Inflammatory macrophage treated with lipopolysaccharide for 4 hours (primary cell): ENCODE measurements around the gene NRM.
"Not testable (repeated sequence)": the region's sequence is repeated elsewhere in the genome, so short reads cannot be mapped to it uniquely, and the experiment has no call there.

Source experiments
- DNase-seq: peaks from one replicate; pipeline ENCODE4 v3.0.0-alpha.2; 2020

Gene NRM

GRCh38 chr6:30690403-30691207 is at the start of gene NRM:
TSS of gene NRM (minus strand) at chr6:30690984. CDS start at chr6:30690974, 10 bp downstream.
- peak; percentile 80 for DNase-seq

DNA sequence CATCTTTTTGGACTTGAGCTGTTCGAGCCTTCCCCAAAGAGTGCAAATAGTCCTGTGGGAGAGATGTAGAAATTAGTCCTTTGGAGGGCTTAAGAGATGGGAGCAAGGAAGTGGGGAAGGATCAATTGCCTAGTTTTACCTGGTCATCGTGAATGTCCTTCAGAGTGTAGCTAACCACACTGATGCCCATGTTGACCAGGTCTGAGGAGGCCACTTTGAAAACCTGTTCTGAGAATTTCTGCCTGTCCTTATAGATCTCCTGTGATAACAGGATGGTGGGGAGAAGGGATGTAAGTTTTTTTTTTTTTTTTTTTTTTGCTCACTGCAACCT is 49.7 kb upstream of the NRM start:
- DNase-seq: no peak

GRCh38 chr6:30738532-30738931 is 47.7 kb upstream of the NRM start:
- no peak for DNase-seq

DNA sequence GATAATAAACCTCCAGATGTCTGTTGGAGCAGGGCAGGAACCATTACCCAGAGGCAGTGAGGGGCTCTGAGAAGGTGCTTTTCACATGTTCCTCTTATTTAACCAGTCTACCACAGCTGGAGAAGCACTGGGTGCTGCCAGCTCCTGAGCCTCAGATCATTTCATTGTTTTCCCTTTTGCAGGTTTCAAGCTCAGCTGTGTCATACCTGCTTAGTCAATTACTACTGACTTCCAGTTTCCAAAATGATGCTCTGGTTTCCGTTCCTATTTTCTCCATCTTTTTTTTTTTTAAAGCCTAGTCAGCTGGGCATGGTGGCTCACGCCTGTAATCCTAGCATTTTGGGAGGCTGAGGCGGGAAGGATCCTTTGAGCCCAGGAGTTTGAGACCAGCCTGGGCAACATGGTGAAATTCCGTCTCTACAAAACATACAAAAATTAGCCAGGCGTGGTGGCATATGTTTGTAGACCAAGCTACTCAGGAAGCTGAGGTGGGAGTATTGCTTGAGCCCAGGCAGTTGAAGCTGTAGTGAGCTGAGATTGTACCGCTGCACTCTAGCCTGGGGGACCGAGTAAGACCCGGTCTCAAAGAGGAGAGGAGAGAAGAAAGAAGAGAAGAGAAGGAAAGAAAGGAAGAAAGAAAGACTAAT is 45.0 kb upstream of the NRM start:
- peak; percentile 63 for DNase-seq

- DNase-seq: no peak
Observed at GRCh38 chr6:30732237-30732943, 41.6 kb upstream of the NRM start.

- DNase-seq: peak; percentile 53
Observed at GRCh38 chr6:30730601-30731435, 40.0 kb upstream of the NRM start.

DNA sequence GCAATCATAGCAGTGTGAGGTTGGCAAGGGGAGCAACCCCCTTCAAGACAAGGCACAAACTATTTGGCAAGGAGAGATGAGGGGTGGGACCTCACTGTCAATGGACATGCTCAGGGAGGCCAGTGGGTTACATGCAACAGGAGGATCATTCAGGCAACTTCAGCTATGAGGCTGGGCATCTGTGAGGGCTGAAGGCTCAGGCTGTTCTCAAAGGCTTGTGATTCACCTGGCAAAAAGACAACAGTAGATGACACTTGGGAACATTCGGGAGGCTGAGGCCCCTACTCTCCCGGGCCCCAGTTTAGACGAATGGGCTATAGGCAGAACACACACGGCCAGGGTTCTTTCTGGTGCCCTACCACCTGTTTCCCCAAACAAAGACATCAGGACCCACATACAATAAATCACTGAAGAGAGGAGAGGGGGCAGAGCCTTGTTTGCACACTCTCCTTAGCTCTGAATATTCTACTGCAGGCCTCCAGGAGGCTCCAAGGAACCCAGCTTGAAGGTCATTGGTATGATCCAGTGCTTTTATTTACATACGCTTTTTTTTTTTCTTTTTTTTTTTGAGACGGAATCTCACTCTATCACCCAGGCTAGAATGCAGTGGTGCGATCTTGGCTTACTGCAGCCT is 37.3 kb upstream of the NRM start:
- DNase-seq: no peak

GRCh38 chr6:30726506-30727413 is 36.0 kb upstream of the NRM start:
- no peak for DNase-seq

GRCh38 chr6:30725713-30726505 is 35.1 kb upstream of the NRM start:
- DNase-seq: no peak

GRCh38 chr6:30724906-30725667 is 34.3 kb upstream of the NRM start:
- peak; percentile 60 for DNase-seq

DNA sequence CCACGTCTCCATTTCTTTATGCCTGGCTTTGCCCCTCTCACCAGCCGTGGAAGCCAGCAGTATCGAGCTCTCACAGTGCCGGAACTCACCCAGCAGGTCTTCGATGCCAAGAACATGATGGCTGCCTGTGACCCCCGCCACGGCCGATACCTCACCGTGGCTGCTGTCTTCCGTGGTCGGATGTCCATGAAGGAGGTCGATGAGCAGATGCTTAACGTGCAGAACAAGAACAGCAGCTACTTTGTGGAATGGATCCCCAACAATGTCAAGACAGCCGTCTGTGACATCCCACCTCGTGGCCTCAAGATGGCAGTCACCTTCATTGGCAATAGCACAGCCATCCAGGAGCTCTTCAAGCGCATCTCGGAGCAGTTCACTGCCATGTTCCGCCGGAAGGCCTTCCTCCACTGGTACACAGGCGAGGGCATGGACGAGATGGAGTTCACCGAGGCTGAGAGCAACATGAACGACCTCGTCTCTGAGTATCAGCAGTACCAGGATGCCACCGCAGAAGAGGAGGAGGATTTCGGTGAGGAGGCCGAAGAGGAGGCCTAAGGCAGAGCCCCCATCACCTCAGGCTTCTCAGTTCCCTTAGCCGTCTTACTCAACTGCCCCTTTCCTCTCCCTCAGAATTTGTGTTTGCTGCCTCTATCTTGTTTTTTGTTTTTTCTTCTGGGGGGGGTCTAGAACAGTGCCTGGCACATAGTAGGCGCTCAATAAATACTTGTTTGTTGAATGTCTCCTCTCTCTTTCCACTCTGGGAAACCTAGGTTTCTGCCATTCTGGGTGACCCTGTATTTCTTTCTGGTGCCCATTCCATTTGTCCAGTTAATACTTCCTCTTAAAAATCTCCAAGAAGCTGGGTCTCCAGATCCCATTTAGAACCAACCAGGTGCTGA is 33.3 kb upstream of the NRM start:
- not testable (repeated sequence) for DNase-seq

- DNase-seq: not testable (repeated sequence)
Observed at GRCh38 chr6:30723159-30723842, 32.5 kb upstream of the NRM start.

GRCh38 chr6:30722280-30723112 is 31.7 kb upstream of the NRM start:
- DNase-seq: peak; percentile 77

- peak; percentile 89 for DNase-seq
Observed at GRCh38 chr6:30722025-30722279, 31.2 kb upstream of the NRM start.

DNA sequence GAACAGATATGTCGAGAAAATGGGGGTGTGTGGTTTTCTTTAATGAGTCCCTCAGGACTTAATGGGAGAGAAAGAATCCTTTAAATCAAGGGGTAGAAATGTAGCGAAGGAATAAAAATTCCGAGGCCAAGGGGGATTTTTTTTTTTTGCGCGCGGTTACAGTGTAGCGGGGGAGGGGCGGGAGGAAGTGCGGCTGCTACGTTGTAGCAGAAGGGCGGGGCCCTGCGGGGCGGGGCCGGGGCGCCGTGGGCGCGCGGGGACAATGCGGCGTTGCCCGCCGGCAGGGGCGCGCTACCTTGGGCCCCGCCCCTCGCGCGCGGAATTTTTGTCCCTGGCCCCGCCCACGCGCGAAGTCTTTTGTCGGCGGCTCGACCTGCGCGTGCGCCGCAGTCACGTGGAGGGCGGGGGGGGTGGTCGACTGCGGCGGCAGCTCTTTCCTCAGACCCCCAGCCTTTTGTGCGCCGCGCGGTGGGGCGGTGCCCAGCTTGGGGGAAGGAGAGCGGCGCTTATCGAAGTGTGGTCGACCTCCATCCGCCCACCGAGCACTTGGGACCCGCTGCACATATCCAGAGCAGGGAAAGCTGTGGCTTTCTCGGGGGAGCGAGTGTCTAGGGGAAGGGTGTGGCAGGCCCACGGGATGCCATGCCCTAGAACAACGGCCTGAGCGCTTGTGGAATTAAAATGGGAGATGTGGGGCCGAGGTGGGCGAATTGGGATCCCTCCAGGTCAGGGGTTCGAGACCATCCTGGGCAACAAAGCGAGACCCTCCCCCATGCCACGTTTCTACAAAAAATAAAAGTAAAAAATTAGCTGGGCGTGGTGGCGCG is 30.6 kb upstream of the NRM start:
- DNase-seq: peak; percentile 97

- peak; percentile 66 for DNase-seq
Observed at GRCh38 chr6:30720738-30721197, 30.0 kb upstream of the NRM start.
